Activated T-cell treated with anti-CD3 and anti-CD28 coated beads, Interleukin-2, amount 50 U/mL, for 72 hours (primary cell): ENCODE data around the gene MRPS10. TPM values are rescaled to one million over a fixed set of nuclear protein-coding genes. Genes with fewer than 3 reads are reported as not detected.
"Not testable (repeated sequence)": the region's sequence is repeated elsewhere in the genome, so short reads cannot be mapped to it uniquely, and the experiment has no call there.

Experiments used
- ATAC-seq, 2 donors: fragments of 150-1000 bp; cut with Tn5 transposase; replicated peaks in 1 of 2; 2 replicates each; pipeline ENCODE4 v1.10.0; 2021; ENCODE audit warnings: moderate library complexity in 2 of 2, mild to moderate bottlenecking in 1 of 2
- DNase-seq, 2 donors: peaks; one replicate each; pipeline ENCODE4 v3.0.0; 2021 to 2022; ENCODE audit warnings: mixed read lengths in 1 of 2
- H3K27ac Mint-ChIP-seq: one replicate; pipeline ENCODE4 v1.8.0; 2022; ENCODE audit warnings: mild to moderate bottlenecking, moderate library complexity, mixed read lengths
- H3K27me3 Mint-ChIP-seq: one replicate; pipeline ENCODE4 v1.8.0; 2022; ENCODE audit warnings: low read depth, mixed read lengths
- H3K36me3 Mint-ChIP-seq, 2 donors: one replicate each; pipeline ENCODE4 v1.8.0; 2022; ENCODE audit warnings: mixed read lengths in 2 of 2, mild to moderate bottlenecking in 1 of 2; ENCODE audit not compliant: insufficient read depth in 2 of 2
- H3K4me1 Mint-ChIP-seq: one replicate; pipeline ENCODE4 v1.8.0; 2022; ENCODE audit warnings: low read depth, mixed read lengths
- H3K4me3 Mint-ChIP-seq, 2 donors: one replicate each; pipeline ENCODE4 v1.8.0; 2022; ENCODE audit warnings: mild to moderate bottlenecking in 2 of 2, mixed read lengths in 2 of 2, moderate library complexity in 2 of 2
- H3K9me3 Mint-ChIP-seq, 2 donors: one replicate each; pipeline ENCODE4 v1.8.0; 2022; ENCODE audit warnings: mixed read lengths in 2 of 2
- total RNA-seq, 2 donors: library from RNA; stranded (reverse); gene quantifications; one replicate each; pipeline ENCODE4 v1.2.3, GENCODE V29; 2022

The MRPS10 gene
- total RNA-seq, 2 donors from 2014 or later: 39.0 to 39.8 TPM

DNA sequence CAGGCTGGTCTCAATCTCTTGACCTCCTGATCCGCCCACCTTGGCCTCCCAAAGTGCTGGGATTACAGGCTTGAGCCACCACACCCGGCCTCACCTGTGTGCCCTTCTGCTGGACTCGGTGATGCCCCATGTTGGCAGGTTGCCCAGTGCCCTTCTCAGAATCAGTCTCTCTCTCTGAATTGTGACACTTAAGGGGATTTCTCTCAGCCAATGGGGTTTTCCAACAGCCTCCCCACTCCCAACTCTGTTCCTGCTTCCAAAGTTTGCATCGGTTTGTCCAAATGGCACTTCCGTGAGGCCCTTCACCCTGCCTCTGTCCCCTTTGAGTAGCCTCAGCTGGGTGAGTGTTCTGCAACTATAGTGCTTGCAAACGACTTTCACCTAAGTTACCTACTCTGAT, 3.1 kb upstream of the MRPS10 start:
- no peak for ATAC-seq
- peaks cover 48% of the 10 kb centered on the region for H3K4me1 Mint-ChIP-seq
- peak in 1 of 2 donors; percentile 28 for DNase-seq
- peak overlapping the region in 1 of 2 donors; percentile 5 for H3K4me3 Mint-ChIP-seq
- no peaks in the 10 kb centered on the region for H3K27me3 Mint-ChIP-seq
- peaks cover 3 to 4% of the 10 kb centered on the region in 2 donors for H3K36me3 Mint-ChIP-seq
- peak overlapping the region; percentile 2 for H3K27ac Mint-ChIP-seq
- no peaks in the 10 kb centered on the region for H3K9me3 Mint-ChIP-seq

DNA sequence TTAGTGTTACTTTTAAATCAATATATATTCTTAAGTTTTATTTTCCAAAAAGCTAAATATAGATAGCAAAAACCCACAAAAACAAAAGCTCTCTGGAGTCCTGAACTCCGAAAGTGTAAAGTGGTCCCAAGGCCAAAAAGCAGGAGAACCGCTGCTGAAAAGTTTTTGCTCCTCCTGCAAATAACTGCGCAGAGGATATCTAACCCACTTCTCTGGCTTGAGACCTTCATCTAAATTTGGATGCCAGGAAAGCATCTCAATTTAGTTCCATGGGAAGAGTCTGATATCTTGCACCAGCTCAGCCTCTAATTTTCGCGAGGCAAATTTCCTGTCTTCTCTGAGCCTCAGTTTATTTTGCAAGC, 523 bp downstream of the MRPS10 start:
- Mint-ChIP-seq H3K36me3 (peaks cover 4 to 16% of the 10 kb centered on the region in 2 donors), H3K4me3 (peak overlapping the region; percentile 85 to 98), H3K27ac (peak overlapping the region; percentile 99), H3K27me3 (no peaks in the 10 kb centered on the region), H3K9me3 (no peaks in the 10 kb centered on the region), H3K4me1 (peaks cover 40% of the 10 kb centered on the region)
- DNase-seq: no peak
- ATAC-seq: no peak

DNA sequence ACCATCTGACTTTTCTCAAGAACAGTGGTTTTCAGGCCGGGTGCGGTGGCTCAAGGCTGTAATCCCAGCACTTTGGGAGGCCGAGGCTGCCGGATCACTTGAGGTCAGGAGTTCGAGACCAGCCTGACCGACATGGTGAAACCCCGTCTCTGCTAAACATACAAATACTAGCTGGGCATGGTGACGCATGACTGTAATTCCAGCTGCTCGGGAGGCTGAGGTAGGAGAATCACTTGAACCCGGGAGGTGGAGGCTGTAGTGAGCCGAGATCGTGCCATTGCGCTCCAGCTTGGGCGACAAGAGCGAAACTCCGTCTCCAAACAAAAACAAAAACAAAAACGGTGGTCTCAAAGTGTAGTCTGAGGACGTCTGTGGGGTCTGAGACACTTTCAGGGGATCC, 1.2 kb downstream of the MRPS10 start:
- DNase-seq, ATAC-seq, H3K9me3 Mint-ChIP-seq, H3K27me3 Mint-ChIP-seq: not testable (repeated sequence)
- H3K36me3 Mint-ChIP-seq: peaks cover 4 to 16% of the 10 kb centered on the region in 2 donors
- H3K4me3 Mint-ChIP-seq: peak overlapping the region; percentile 79 to 85
- H3K4me1 Mint-ChIP-seq: peaks cover 37% of the 10 kb centered on the region
- peak overlapping the region; percentile 76 for H3K27ac Mint-ChIP-seq

DNA sequence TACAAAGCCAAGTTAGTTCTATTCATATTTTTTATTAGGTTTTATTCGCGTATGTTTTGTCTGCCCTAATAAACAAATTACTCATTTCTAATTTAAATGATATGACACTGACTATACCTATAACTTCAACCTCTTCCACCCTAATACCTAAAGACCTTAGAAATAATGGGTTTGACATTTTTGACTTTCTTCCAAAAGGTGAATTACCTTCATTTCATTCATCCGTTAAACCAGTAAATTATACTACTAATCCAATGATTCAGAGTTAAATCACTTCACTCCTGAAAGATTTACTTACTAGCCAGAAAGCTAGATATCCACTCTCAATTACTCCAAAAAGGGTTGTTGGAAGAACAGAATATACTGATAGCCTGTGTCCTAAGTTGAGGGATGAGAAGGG, 5.2 kb downstream of the MRPS10 start:
- no peak for ATAC-seq
- H3K27me3 Mint-ChIP-seq: no peaks in the 10 kb centered on the region
- no peak overlapping the region for H3K4me3 Mint-ChIP-seq
- H3K9me3 Mint-ChIP-seq: no peaks in the 10 kb centered on the region
- peaks cover 22% of the 10 kb centered on the region for H3K4me1 Mint-ChIP-seq
- peak overlapping the region; percentile 81 for H3K27ac Mint-ChIP-seq
- H3K36me3 Mint-ChIP-seq: peaks cover 1 to 26% of the 10 kb centered on the region in 2 donors
- DNase-seq: no peak

DNA sequence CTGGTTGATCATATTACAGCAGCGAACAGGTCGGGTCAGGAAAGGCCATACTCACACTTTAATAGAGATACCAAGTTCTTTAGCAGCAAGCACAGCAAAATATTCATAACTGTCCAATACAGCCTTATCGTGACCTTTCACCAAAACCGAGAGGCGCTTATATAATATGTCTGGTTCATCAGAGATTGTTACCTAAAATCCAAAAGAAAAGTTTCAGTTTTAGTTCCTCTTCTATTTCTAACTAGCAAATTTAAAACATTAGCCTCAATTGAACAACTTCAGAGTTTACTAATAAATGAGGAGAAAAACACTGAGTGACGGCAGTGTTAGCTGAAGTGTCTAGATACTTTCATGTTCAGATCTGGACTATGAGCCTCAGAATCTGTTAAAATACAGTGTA, 5.9 kb downstream of the MRPS10 start:
- H3K27ac Mint-ChIP-seq: no peak overlapping the region
- no peak overlapping the region for H3K4me3 Mint-ChIP-seq
- peaks cover 20% of the 10 kb centered on the region for H3K4me1 Mint-ChIP-seq
- H3K9me3 Mint-ChIP-seq: no peaks in the 10 kb centered on the region
- H3K36me3 Mint-ChIP-seq: peaks cover 1 to 25% of the 10 kb centered on the region in 2 donors
- ATAC-seq: no peak
- no peaks in the 10 kb centered on the region for H3K27me3 Mint-ChIP-seq
- DNase-seq: no peak

DNA sequence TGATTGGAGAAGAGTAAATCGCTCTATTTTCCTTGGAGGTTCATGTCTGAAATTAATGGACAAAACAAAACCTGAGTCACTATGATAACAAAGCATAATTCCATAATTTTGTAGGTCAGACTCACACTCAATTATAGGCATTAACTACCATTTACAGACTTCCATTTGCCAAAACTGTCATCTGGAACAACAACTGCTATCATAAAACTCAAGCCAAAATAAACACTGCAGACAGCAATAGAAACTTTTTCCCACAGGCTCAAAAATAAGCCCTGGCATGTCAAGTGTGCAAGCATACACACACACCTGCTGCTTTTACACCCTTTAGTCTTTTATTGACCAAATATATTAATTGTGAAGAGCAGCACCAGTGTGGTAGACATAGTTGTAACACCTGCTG, 7.1 kb downstream of the MRPS10 start:
- H3K4me1 Mint-ChIP-seq: peaks cover 8% of the 10 kb centered on the region
- ATAC-seq (no peak), DNase-seq (no peak)
- no peak overlapping the region for H3K27ac Mint-ChIP-seq
- H3K9me3 Mint-ChIP-seq: no peaks in the 10 kb centered on the region
- H3K4me3 Mint-ChIP-seq: no peak overlapping the region
- H3K27me3 Mint-ChIP-seq: no peaks in the 10 kb centered on the region
- H3K36me3 Mint-ChIP-seq: peaks cover 1 to 30% of the 10 kb centered on the region in 2 donors

DNA sequence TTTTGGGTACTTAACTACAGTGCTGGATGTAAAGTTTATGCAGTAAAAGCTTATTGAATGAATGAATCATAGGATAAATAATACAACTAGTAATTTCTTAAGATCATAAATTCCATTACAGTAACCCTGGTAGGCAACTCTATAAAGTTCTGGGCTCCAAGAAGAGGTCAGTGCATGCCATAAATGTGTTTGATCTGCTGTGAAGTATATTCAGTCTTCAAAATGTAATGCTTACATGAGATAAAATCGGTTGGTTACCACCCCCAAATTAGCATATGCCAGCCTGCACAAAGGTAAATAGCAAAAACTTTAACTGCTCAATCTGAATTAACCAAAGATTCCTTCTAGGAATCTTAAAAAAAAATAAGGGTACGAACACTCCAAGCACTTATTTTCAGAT, 10.1 kb downstream of the MRPS10 start:
- H3K27ac Mint-ChIP-seq, DNase-seq, ATAC-seq, H3K4me1 Mint-ChIP-seq, H3K27me3 Mint-ChIP-seq, H3K4me3 Mint-ChIP-seq, H3K9me3 Mint-ChIP-seq: not testable (repeated sequence)
- peaks cover 0 to 25% of the 10 kb centered on the region in 2 donors for H3K36me3 Mint-ChIP-seq

DNA sequence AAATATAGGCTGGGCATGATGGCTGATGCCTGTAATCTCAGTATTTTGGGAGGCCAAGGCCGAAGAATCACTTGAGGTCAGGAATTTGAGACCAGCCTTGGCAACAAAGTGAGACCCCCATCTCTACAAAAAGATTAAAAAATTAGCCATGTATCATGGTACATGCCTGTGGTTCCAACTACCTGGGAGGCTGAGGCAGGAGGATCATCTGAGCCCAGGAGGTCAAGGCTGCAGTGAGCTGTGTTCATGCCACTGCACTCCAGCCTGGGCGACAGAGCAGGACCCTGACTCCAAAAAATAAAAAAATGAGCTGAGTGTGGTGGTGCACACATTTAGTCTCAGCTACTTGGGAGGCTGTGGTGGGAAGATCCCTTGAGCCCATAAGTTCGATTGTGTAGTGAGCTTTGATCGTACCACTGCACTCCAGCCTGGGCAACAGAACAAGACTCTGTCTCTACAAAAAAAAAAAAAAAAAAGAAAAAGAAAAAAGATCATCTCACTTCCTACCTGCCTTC, 12.8 kb downstream of the MRPS10 start:
- no peaks in the 10 kb centered on the region for H3K4me1 Mint-ChIP-seq
- no peaks in the 10 kb centered on the region for H3K27me3 Mint-ChIP-seq
- H3K9me3 Mint-ChIP-seq: peaks cover 3 to 6% of the 10 kb centered on the region in 2 donors
- H3K36me3 Mint-ChIP-seq: peaks cover 10 to 27% of the 10 kb centered on the region in 2 donors
- DNase-seq (no peak), ATAC-seq (no peak)
- H3K4me3 Mint-ChIP-seq: no peak overlapping the region
- H3K27ac Mint-ChIP-seq: no peak overlapping the region

DNA sequence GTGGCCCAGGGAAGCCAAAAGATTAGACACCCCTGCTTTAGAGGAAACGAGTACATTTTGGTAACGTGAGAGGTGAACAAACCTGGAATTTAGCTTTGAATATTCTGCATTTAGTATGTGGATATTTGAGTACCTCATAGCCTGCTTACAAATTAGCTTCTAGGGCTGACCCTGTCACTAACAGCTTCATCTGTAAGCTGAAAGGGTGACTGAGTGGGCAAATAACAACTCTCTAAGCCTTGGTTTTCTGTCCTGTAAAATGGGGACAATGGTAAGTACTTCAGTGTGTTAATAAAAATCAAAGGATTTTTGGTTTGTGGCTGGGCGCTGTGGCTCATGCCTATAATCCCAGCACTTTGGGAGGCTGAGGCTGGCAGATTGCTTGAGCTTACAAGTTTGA, 14.5 kb downstream of the MRPS10 start:
- peaks cover 10 to 23% of the 10 kb centered on the region in 2 donors for H3K36me3 Mint-ChIP-seq
- H3K4me1 Mint-ChIP-seq: no peaks in the 10 kb centered on the region
- no peaks in the 10 kb centered on the region for H3K27me3 Mint-ChIP-seq
- no peak overlapping the region for H3K4me3 Mint-ChIP-seq
- DNase-seq: no peak
- H3K9me3 Mint-ChIP-seq: peaks cover 3 to 6% of the 10 kb centered on the region in 2 donors
- H3K27ac Mint-ChIP-seq: no peak overlapping the region
- no peak for ATAC-seq

DNA sequence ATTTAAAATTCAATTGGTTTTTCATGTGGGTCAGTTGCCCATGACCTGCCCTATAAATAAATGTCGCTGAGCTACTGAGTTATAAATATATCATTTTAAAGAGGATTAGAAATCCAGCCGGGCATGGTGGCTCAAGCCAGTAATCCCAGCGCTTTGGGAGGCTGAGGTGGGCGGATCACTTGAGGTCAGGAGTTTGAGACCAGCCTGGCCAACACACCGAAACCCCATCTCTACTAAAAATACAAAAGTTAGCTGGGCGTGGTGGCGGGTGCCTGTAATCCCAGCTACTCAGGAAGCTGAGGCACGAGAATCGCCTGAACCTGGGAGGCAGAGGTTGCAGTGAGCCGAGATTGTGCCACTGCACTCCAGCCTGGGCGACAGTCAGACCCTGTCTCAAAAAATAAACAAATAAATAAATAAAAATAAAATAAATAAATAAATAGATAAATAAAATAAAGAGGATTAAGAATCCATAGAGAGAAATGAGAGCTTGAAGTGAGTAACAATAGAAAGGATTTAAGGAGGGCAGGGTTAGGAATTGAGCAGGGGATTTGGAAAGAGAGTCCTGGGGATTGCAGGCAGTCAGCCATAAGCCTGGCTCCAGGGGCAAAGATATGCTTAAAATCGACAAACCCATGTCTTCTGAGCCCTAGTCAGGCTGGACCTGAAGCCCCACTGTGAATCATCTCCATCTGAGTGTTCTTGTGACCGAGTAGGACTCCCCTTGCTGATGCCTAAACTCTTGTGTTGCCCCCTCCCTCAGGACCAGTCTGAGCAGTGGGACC, 15.3 kb downstream of the MRPS10 start:
- not testable (repeated sequence) for H3K9me3 Mint-ChIP-seq, ATAC-seq, DNase-seq, H3K4me1 Mint-ChIP-seq, H3K4me3 Mint-ChIP-seq, H3K27ac Mint-ChIP-seq, H3K27me3 Mint-ChIP-seq
- H3K36me3 Mint-ChIP-seq: peaks cover 10 to 19% of the 10 kb centered on the region in 2 donors

DNA sequence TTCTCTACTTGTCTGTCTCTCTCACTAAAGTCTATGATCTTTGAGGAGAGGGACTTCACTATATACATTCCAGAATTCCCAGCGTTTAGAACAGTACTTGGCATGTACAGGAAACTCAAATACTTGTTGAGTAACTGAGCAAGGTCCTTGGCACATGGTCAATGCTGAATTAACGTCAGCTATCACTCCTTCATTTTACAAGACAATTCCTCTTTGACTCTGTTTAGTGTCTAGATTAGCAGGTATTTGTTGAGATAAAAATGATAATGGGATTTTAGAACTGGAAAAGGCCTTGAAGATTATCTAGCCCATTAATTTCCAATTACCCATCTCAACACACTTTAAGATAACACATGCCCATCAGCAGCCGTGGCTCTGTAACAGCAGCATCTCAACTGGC, 16.3 kb downstream of the MRPS10 start:
- ATAC-seq: no peak
- H3K9me3 Mint-ChIP-seq: peaks cover 3 to 6% of the 10 kb centered on the region in 2 donors
- no peaks in the 10 kb centered on the region for H3K4me1 Mint-ChIP-seq
- H3K27me3 Mint-ChIP-seq: no peaks in the 10 kb centered on the region
- H3K27ac Mint-ChIP-seq: no peak overlapping the region
- no peak overlapping the region for H3K4me3 Mint-ChIP-seq
- no peak for DNase-seq
- peaks cover 10 to 16% of the 10 kb centered on the region in 2 donors for H3K36me3 Mint-ChIP-seq

DNA sequence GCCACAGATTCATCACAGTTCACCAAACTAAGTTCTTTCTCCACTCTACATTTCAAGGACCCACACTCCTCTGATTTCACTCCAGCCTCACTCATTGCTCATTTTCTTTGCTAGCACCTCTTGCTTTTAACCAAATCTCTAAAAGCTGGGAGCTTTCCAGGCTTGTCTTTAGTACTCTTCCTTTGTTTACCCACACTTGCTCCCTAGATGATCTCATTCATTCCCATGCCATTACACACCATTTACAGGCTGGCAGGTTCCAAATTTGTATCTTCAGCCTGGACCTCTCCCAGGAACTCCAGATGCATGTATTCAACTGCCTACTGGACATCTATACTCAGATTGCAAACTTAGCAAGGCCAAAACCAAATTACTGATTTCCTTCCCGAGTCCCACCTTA, 17.6 kb downstream of the MRPS10 start:
- H3K27me3 Mint-ChIP-seq: no peaks in the 10 kb centered on the region
- H3K9me3 Mint-ChIP-seq: peaks cover 3 to 6% of the 10 kb centered on the region in 2 donors
- no peak overlapping the region for H3K27ac Mint-ChIP-seq
- no peak for DNase-seq
- peaks cover 10% of the 10 kb centered on the region in 2 donors for H3K36me3 Mint-ChIP-seq
- H3K4me1 Mint-ChIP-seq: no peaks in the 10 kb centered on the region
- H3K4me3 Mint-ChIP-seq: no peak overlapping the region
- ATAC-seq: no peak

DNA sequence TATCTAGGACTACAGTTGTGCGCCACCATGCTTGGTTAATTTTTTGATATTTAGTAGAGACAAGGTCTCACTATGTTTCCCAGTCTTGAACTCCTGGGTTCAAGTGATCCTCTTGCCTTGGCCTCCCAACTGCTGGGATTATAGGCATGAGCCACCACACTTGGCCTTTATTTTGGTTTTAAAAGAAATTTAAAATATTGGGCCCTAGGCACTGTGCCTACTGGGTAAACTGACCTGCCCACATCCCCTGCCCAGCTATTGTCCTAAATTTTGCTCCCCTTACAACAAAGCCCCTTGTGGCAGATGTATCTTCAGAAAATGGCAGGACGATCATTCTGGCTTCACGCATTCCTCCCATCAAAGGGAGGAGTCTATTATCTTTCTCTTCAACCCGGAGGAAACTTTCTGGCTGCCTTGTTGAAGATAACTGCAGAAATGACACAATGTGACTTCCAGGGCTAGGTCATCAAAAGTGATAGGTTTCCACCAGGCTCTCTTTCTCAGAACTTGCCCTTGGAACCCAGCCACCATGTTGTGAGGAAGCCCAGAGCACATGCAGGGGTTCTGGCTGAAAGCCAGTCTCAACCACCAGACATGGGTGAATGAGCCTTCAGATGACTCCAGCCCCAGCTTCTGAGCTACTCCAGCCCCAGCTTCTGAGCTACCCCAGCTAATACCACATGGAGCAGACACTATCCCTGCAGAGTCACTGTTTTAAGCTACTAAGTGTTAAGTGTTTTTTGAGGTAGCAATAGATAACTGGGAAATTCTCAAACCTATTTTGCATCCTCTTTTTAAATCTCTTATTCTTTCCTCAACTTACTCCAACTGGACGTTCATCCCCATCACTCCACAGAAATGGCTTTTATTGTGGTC, 18.3 kb downstream of the MRPS10 start:
- Mint-ChIP-seq H3K9me3 (peaks cover 3 to 6% of the 10 kb centered on the region in 2 donors), H3K27ac (no peak overlapping the region), H3K4me1 (no peaks in the 10 kb centered on the region), H3K4me3 (no peak overlapping the region), H3K36me3 (peaks cover 10% of the 10 kb centered on the region in 2 donors), H3K27me3 (no peaks in the 10 kb centered on the region)
- ATAC-seq: peak; percentile 31 to 53
- DNase-seq: no peak
